Heart left ventricle (tissue), 16 donors: ENCODE results near the gene FOXP1. TPM values are rescaled to one million over a fixed set of nuclear protein-coding genes. Genes with fewer than 3 reads are reported as not detected.
A peak's percentile ranks its signal among the peaks of the same experiment; 100 is the strongest.

Experiments used
- ATAC-seq, 4 donors: fragments of 200-7000 bp; cut with Tn5 transposase; one replicate each; pipeline ENCODE4 v1.9.1; 2020 to 2022; ENCODE audit warnings: moderate library complexity in 4 of 4, mild to moderate bottlenecking in 3 of 4, moderate number of reproducible peaks in 1 of 4
- DNase-seq, 5 donors: peaks; one replicate each; pipeline ENCODE4 v3.0.0-alpha.2; 2020
- H3K27ac ChIP-seq, 12 donors: fragments of 200-600 bp; sonication (generic) in 4 of 12; one replicate each; pipeline versions ENCODE4 v1.5.0 to v1.8.0; 2016 to 2022; ENCODE audit warnings: mild to moderate bottlenecking in 2 of 12
- H3K27me3 ChIP-seq, 9 donors: fragments of 200-600 bp; sonication (generic) in 2 of 9; one replicate each; pipeline versions ENCODE4 v1.5.1 to v1.8.0; 2016 to 2022; ENCODE audit warnings: mild to moderate bottlenecking in 3 of 9
- H3K36me3 ChIP-seq, 9 donors: fragments of 200-600 bp; sonication (generic) in 2 of 9; one replicate each; pipeline versions ENCODE4 v1.5.0 to v1.8.0; 2018 to 2022; ENCODE audit warnings: mild to moderate bottlenecking in 2 of 9
- H3K4me1 ChIP-seq, 12 donors: fragments of 200-600 bp; sonication (generic) in 4 of 12; one replicate each; pipeline versions ENCODE4 v1.5.0 to v1.8.0; 2016 to 2022; ENCODE audit warnings: mild to moderate bottlenecking in 3 of 12
- H3K4me3 ChIP-seq, 12 donors: fragments of 200-600 bp; sonication (generic) in 4 of 12; one replicate each; pipeline versions ENCODE4 v1.5.0 to v1.8.0; 2017 to 2022; ENCODE audit warnings: mild to moderate bottlenecking in 9 of 12, moderate library complexity in 4 of 12
- H3K9me3 ChIP-seq, 12 donors: fragments of 200-600 bp; sonication (generic) in 4 of 12; one replicate each; pipeline versions ENCODE4 v1.5.0 to v1.8.0; 2016 to 2022; ENCODE audit warnings: mild to moderate bottlenecking in 1 of 12
- CTCF ChIP-seq, 12 donors: fragments of 200-600 bp; sonication (generic) in 4 of 12; IDR thresholded peaks; one replicate each; pipeline versions ENCODE4 v1.5.0 to v1.8.0; 2018 to 2022; ENCODE audit warnings: antibody characterized with exemption in 12 of 12, mild to moderate bottlenecking in 5 of 12
- POLR2A ChIP-seq, 2 donors: fragments of 450-650 bp; IDR thresholded peaks; one replicate each; pipeline ENCODE4 v1.6.1; 2017; ENCODE audit warnings: antibody characterized with exemption in 2 of 2, mild to moderate bottlenecking in 2 of 2, moderate library complexity in 2 of 2
- WGBS, 4 donors: extraction: QIAGEN DNeasy Blood & Tissue Kit in 2 of 4; methylation state at CpG; one replicate each; pipeline versions ENCODE4 v1.1.5 to v1.1.7; 2013 to 2018; 5-methylcytosine and 5-hydroxymethylcytosine counted together
- intact Hi-C, 10 donors: fragments of 100-400 bp; cut with DNase I; formaldehyde crosslinking; loops; one replicate each; pipeline versions ENCODE4 v1.11.1 to v1.14.2; 2022
- polyA plus RNA-seq, 2 donors: library from polyadenylated mRNA; stranded (reverse); fragments of 200-250 nt; gene quantifications; one replicate each; pipeline ENCODE4 v1.2.3, GENCODE V29; 2013
- total RNA-seq, 9 donors: library from RNA; depleted of rRNA in 2 of 9; stranded (reverse); fragments of >200 nt in 2 of 9; fragmentation: NEBNext Ultra II Directional in 3 of 9; extraction: Animal tissue kit (Norgen Biotek cat#: 25700) in 3 of 9; gene quantifications; one replicate each; pipeline versions ENCODE4 v1.1.0 to v1.2.4, GENCODE V29; 2016 to 2023
- donor health status: ischemic (EF 13 %, LVEDD 7.1; RV severe dilation, severe dysfunction).
- donor health status: healthy with polysubstance abuse.
- donor health status: DM: no; HTN: yes; CAD: no.
- donor health status: DM: no; HTN: no; CAD: no.
- donor health status: ischemic (EF 25% LVEDD 6.9; RV normal size, moderate dysfunction).
- donor health status: ischemic (EF 25% LVEDD 5.7; RV mildly dilated, moderate dysfunction).
- donor health status: healthy.
- donor health status: DM: yes; HTN: yes; CAD: no.
- donor health status: ischemic (EF 35%, LVEDD 5.7; RV mildly dilated, moderate dysfunction).
- donor health status: nonischemic (EF 11% LVEDD 7.7; RV severe dilation, severe dysfunction).
- donor health status: DM: yes; HTN: yes; CAD: no.
- donor health status: PGD.
- donor health status: ischemic (EF 29% LVEDD 5.4; RV normal size, mild dysfunction).
- donor health status: nonischemic (EF 23%, LVEDD 6.1; RV moderate dilation, normal function).

Gene FOXP1
- total and polyA plus RNA-seq, 11 donors: 14.9 to 67.8 (median 41.1) TPM

- Histone ChIP-seq H3K27me3 (no peaks in the 10 kb centered on the region), H3K9me3 (no peaks in the 10 kb centered on the region), H3K4me3 (no peak overlapping the region), H3K27ac (peak overlapping the region; percentile 41 to 84 (median 72)), H3K36me3 (peaks cover 3 to 82% (median 59%) of the 10 kb centered on the region in 9 donors), H3K4me1 (peaks cover 10 to 84% (median 68%) of the 10 kb centered on the region in 12 donors)
- intact Hi-C loops: loop anchor here in 1 of 10 donors (5.0 kb wide), 1 partner anchor 41 kb away; no protein-coding TSS in a partner anchor
- TF ChIP-seq CTCF (IDR thresholded peaks at IDR 0.05) (no peak), POLR2A (IDR thresholded peaks at IDR 0.05) (no peak)
- WGBS, 4 donors: 49 to 69% (median 60%) methylated on average over 8 of the region's 8 CpGs
- ATAC-seq (peak in 2 of 4 donors; percentile 5 to 40), DNase-seq (no peak)
Observed at GRCh38 chr3:71047616-71048531, 535.7 kb downstream of the FOXP1 start.

- no peaks in the 10 kb centered on the region for H3K9me3 ChIP-seq
- no peaks in the 10 kb centered on the region for H3K27me3 ChIP-seq
- no peak overlapping the region for H3K4me3 ChIP-seq
- DNase-seq: no peak
- 51 to 58% (median 55%) methylated on average over 3 of the region's 3 CpGs for WGBS, 4 donors
- no peak for ATAC-seq
- H3K27ac ChIP-seq: peak overlapping the region in 11 of 12 donors; percentile 30 to 84 (median 74)
- intact Hi-C loops: loop anchor here in 1 of 10 donors (5.0 kb wide), 1 partner anchor 39 kb away; no protein-coding TSS in a partner anchor
- peaks cover under 1 to 82% (median 63%) of the 10 kb centered on the region in 9 donors for H3K36me3 ChIP-seq
- H3K4me1 ChIP-seq: peaks cover 10 to 78% (median 57%) of the 10 kb centered on the region in 12 donors
- no peak for TF ChIP-seq CTCF (IDR thresholded peaks at IDR 0.05)
- no peak for TF ChIP-seq POLR2A (IDR thresholded peaks at IDR 0.05)
Observed at GRCh38 chr3:71046791-71047190, 536.7 kb downstream of the FOXP1 start.

GRCh38 chr3:71045917-71046282 is 537.6 kb downstream of the FOXP1 start:
- 77 to 88% (median 80%) methylated on average over 1 of the region's 1 CpG for WGBS, 4 donors
- ATAC-seq (no peak), DNase-seq (no peak)
- no peak for TF ChIP-seq CTCF (IDR thresholded peaks at IDR 0.05)
- Histone ChIP-seq H3K4me1 (peaks cover 5 to 74% (median 48%) of the 10 kb centered on the region in 12 donors), H3K27me3 (no peaks in the 10 kb centered on the region), H3K36me3 (peaks cover 0 to 84% (median 62%) of the 10 kb centered on the region in 9 donors), H3K27ac (peak overlapping the region in 10 of 12 donors; percentile 2 to 82 (median 57)), H3K9me3 (no peaks in the 10 kb centered on the region), H3K4me3 (no peak overlapping the region)
- intact Hi-C loops: loop anchor here in 1 of 10 donors (5.0 kb wide), 1 partner anchor 39 kb away; no protein-coding TSS in a partner anchor
